GM18505 (cell line): ENCODE measurements around the gene ZNF839.
"Not testable (repeated sequence)": the region's sequence is repeated elsewhere in the genome, so short reads cannot be mapped to it uniquely, and the experiment has no call there.

Experiments
- ATAC-seq: cut with Tn5 transposase; IDR thresholded peaks from one replicate; pipeline ENCODE4 v1.9.1; 2021; ENCODE audit not compliant: unreplicated experiment
- POLR2A ChIP-seq: IDR thresholded peaks from 4 replicates; pipeline ENCODE4 v1.6.1; 2011; ENCODE audit warnings: borderline replicate concordance; ENCODE audit not compliant: insufficient read depth, insufficient read length; ENCODE audit errors: extremely low read depth

The ZNF839 gene

GRCh38 chr14:102297436-102298170 is 21.9 kb upstream of the ZNF839 start:
- TF ChIP-seq POLR2A = no peak
- ATAC-seq = no peak

GRCh38 chr14:102298303-102299070 is 21.1 kb upstream of the ZNF839 start:
- not testable (repeated sequence) for ATAC-seq

GRCh38 chr14:102303664-102304063 is 15.9 kb upstream of the ZNF839 start:
- TF ChIP-seq POLR2A = no peak

GRCh38 chr14:102304611-102305506 is 14.7 kb upstream of the ZNF839 start, which contains the start of gene MOK:
MOK (minus strand) TSS chr14:102305164; CDS start chr14:102304968, 196 bp downstream.
- peak; percentile 92 for ATAC-seq
- TF ChIP-seq POLR2A = no peak

More at GRCh38 chr14:102303664-102304063, 15.9 kb upstream of the ZNF839 start:
- ATAC-seq = no peak

- ATAC-seq = peak; percentile 50
- TF ChIP-seq POLR2A = no peak
Measured at GRCh38 chr14:102314242-102315011, 5.1 kb upstream of the ZNF839 start.

GRCh38 chr14:102315121-102315520 is 4.4 kb upstream of the ZNF839 start:
- TF ChIP-seq POLR2A = no peak
- ATAC-seq = no peak

- no peak for TF ChIP-seq POLR2A
- no peak for ATAC-seq
Measured at GRCh38 chr14:102316338-102316742, 3.2 kb upstream of the ZNF839 start.

- ATAC-seq = peak; percentile 52
Measured at GRCh38 chr14:102316743-102317563, 2.6 kb upstream of the ZNF839 start.

GRCh38 chr14:102317564-102318248 is 1.8 kb upstream of the ZNF839 start:
- ATAC-seq = no peak
- no peak for TF ChIP-seq POLR2A

More at GRCh38 chr14:102316743-102317563, 2.6 kb upstream of the ZNF839 start:
- no peak for TF ChIP-seq POLR2A

GRCh38 chr14:102318781-102319276 is 717 bp upstream of the ZNF839 start:
- ATAC-seq = no peak
- no peak for TF ChIP-seq POLR2A

GRCh38 chr14:102320033-102320660 is 601 bp downstream of the ZNF839 start:
- ATAC-seq = peak; percentile 22
- no peak for TF ChIP-seq POLR2A
